MCF 10A (cell line): ENCODE data around the gene ZNF416. TPM values are rescaled to one million over a fixed set of nuclear protein-coding genes. Genes with fewer than 3 reads are reported as not detected.
A peak's percentile ranks its signal among the peaks of the same experiment; 100 is the strongest.

Experiments
- BruUV-seq: library from RNA; stranded (reverse); fragments of 400-500 nt; replicated peaks from 2 replicates; lab custom pipeline; 2021; lab: Mats Ljungman, UMichigan
- CTCF ChIA-PET: fragments of 300-600 bp; sonication (Branson Sonifier 250); formaldehyde crosslinking; extraction: SDS; loops from one replicate; lab custom pipeline; 2021; ENCODE audit warnings: antibody characterized with exemption, inconsistent platforms; lab: Yijun Ruan, JAX
- POLR2A ChIA-PET: fragments of 300-600, 350-650 bp; sonication (Branson Sonifier 250); formaldehyde crosslinking; extraction: SDS; loops from one replicate; lab custom pipeline; 2020; ENCODE audit warnings: antibody characterized with exemption, inconsistent platforms; lab: Yijun Ruan, JAX
- DNase-seq: peaks from one replicate; pipeline ENCODE4 v3.0.0-alpha.2; 2018; ENCODE audit not compliant: unreplicated experiment
- H3K27ac Mint-ChIP-seq: one replicate; pipeline ENCODE4 v1.8.0; 2022; ENCODE audit warnings: mild to moderate bottlenecking, low read depth, mixed read lengths; ENCODE audit not compliant: unreplicated experiment
- H3K27me3 Mint-ChIP-seq: one replicate; pipeline ENCODE4 v1.8.0; 2022; ENCODE audit warnings: mixed read lengths; ENCODE audit not compliant: insufficient read depth, unreplicated experiment
- H3K36me3 Mint-ChIP-seq: one replicate; pipeline ENCODE4 v1.8.0; 2022; ENCODE audit warnings: mild to moderate bottlenecking, moderate library complexity, mixed read lengths; ENCODE audit not compliant: insufficient read depth, unreplicated experiment
- H3K4me1 Mint-ChIP-seq: one replicate; pipeline ENCODE4 v1.8.0; 2022; ENCODE audit warnings: mixed read lengths; ENCODE audit not compliant: insufficient read depth, unreplicated experiment
- H3K4me3 Mint-ChIP-seq: one replicate; pipeline ENCODE4 v1.8.0; 2022; ENCODE audit warnings: mild to moderate bottlenecking, moderate library complexity, mixed read lengths; ENCODE audit not compliant: unreplicated experiment
- H3K9me3 Mint-ChIP-seq: one replicate; pipeline ENCODE4 v1.8.0; 2022; ENCODE audit warnings: mixed read lengths; ENCODE audit not compliant: unreplicated experiment
- CTCF ChIP-seq: fragments of 200-600 bp; IDR thresholded peaks from one replicate; pipeline ENCODE4 v1.8.0; 2022; ENCODE audit warnings: antibody characterized with exemption, mild to moderate bottlenecking; ENCODE audit not compliant: unreplicated experiment
- intact Hi-C: fragments of 100-400 bp; cut with micrococcal nuclease; formaldehyde crosslinking; loops from 2 replicates; pipeline ENCODE4 v1.14.1; 2022
- total RNA-seq: library from RNA; stranded (reverse); gene quantifications from 2 replicates; pipeline ENCODE4 v1.2.3, GENCODE V29; 2022

ZNF416 gene
- total RNA-seq, 1 experiment from 2014 or later, result 5.0 TPM

GRCh38 chr19:57557659-57558058 is 21.1 kb downstream of the ZNF416 start:
- no peak for TF ChIP-seq CTCF
- H3K4me3 Mint-ChIP-seq, result peak overlapping the region; percentile 92
- H3K9me3 Mint-ChIP-seq, result peaks cover 26% of the 10 kb centered on the region
- POLR2A ChIA-PET, result interaction anchor here (0.7 to 0.8 kb wide), 2 partner anchors 10 to 124 kb away, joined by 3 read pairs; partner anchors contain the start of gene ZNF551
- intact Hi-C loops, result no loop called here
- H3K4me1 Mint-ChIP-seq, result peaks cover 20% of the 10 kb centered on the region
- peaks cover 52% of the 10 kb centered on the region for H3K36me3 Mint-ChIP-seq
- no TSS peak for BruUV-seq
- CTCF ChIA-PET, result interaction anchor here (0.7 kb wide), 1 partner anchor 61 kb away, joined by 3 read pairs; no protein-coding TSS in a partner anchor
- no peak for DNase-seq
- no peaks in the 10 kb centered on the region for H3K27me3 Mint-ChIP-seq
- no peak overlapping the region for H3K27ac Mint-ChIP-seq

GRCh38 chr19:57552432-57552831 is 26.3 kb downstream of the ZNF416 start:
- Mint-ChIP-seq H3K9me3 (peaks cover 56% of the 10 kb centered on the region), H3K36me3 (peaks cover 96% of the 10 kb centered on the region), H3K27ac (no peak overlapping the region), H3K27me3 (no peaks in the 10 kb centered on the region), H3K4me3 (no peak overlapping the region), H3K4me1 (peaks cover 2% of the 10 kb centered on the region)
- no TSS peak for BruUV-seq
- CTCF ChIA-PET, result no interaction called here
- POLR2A ChIA-PET, result no interaction called here
- DNase-seq, result no peak
- intact Hi-C loops, result no loop called here
- TF ChIP-seq CTCF, result no peak

GRCh38 chr19:57546513-57546912 is 32.2 kb downstream of the ZNF416 start:
- TF ChIP-seq CTCF, result no peak
- Mint-ChIP-seq H3K9me3 (peaks cover 53% of the 10 kb centered on the region), H3K36me3 (peaks cover 94% of the 10 kb centered on the region), H3K4me3 (no peak overlapping the region), H3K27ac (no peak overlapping the region), H3K4me1 (no peaks in the 10 kb centered on the region), H3K27me3 (no peaks in the 10 kb centered on the region)
- DNase-seq, result no peak
- ChIA-PET POLR2A (no interaction called here), CTCF (no interaction called here)
- no TSS peak for BruUV-seq
- intact Hi-C loops, result no loop called here

GRCh38 chr19:57537953-57538547 is 40.7 kb downstream of the ZNF416 start:
- H3K4me3 Mint-ChIP-seq, result no peak overlapping the region
- H3K27me3 Mint-ChIP-seq, result no peaks in the 10 kb centered on the region
- ChIA-PET CTCF (no interaction called here), POLR2A (no interaction called here)
- no peaks in the 10 kb centered on the region for H3K4me1 Mint-ChIP-seq
- BruUV-seq, result no TSS peak
- TF ChIP-seq CTCF, result no peak
- H3K9me3 Mint-ChIP-seq, result peaks cover 45% of the 10 kb centered on the region
- DNase-seq, result no peak
- no peak overlapping the region for H3K27ac Mint-ChIP-seq
- peaks cover 83% of the 10 kb centered on the region for H3K36me3 Mint-ChIP-seq
- intact Hi-C loops, result no loop called here
